NB4 (cell line): ENCODE measurements around the gene NTM.

Experiments
- DNase-seq: peaks from one replicate; pipeline ENCODE4 v3.0.0; 2010; ENCODE audit warnings: low read depth
- H3K4me3 ChIP-seq: one replicate; pipeline ENCODE4 v1.5.1; 2011; ENCODE audit warnings: mild to moderate bottlenecking, low read depth, low read length, moderate library complexity
- MYC ChIP-seq: IDR thresholded peaks from 2 replicates; pipeline ENCODE4 v1.6.1; 2011; ENCODE audit warnings: low read depth, low read length
- POLR2A ChIP-seq: IDR thresholded peaks from 2 replicates; pipeline ENCODE4 v1.6.1; 2011; ENCODE audit warnings: mild to moderate bottlenecking; ENCODE audit not compliant: insufficient read length; ENCODE audit errors: extremely low read depth
- TF ChIP-seq, protein P1 (sequence below): IDR thresholded peaks from 2 replicates; pipeline ENCODE4 v1.6.1; 2011; ENCODE audit warnings: low read depth, low read length
- TF ChIP-seq, protein P2 (sequence below): IDR thresholded peaks from one replicate; pipeline ENCODE4 v1.5.1; 2012; ENCODE audit warnings: low read depth, low read length

The NTM gene

GRCh38 chr11:131771471-131771870 lies 401.1 kb downstream of the NTM start:
- DNase-seq = no peak

DNA sequence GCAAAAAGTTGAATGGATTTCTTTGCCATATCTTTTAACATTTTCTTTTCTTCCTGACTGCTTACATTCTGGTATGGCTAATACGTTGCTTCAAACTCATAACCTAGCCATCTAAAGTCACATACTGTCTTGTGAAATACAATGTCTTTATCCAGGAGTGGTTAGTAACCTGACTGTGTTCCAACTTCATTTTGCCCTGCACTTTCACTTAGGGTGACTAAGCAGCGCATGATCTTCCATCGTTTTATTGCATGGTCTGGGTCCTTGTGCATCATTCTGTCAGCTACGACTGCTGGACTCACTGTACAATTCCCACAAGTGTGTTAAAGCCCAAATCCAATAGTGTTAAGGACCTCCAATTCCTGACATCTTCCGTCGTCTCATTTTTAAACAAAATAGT lies 403.2 kb downstream of the NTM start:
- no peak overlapping the region for H3K4me3 ChIP-seq

More at GRCh38 chr11:131771471-131771870, 401.1 kb downstream of the NTM start:
- TF ChIP-seq, protein P1, sequence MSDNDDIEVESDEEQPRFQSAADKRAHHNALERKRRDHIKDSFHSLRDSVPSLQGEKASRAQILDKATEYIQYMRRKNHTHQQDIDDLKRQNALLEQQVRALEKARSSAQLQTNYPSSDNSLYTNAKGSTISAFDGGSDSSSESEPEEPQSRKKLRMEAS = no peak
- TF ChIP-seq MYC (no peak), POLR2A (no peak)
- TF ChIP-seq, protein P2, sequence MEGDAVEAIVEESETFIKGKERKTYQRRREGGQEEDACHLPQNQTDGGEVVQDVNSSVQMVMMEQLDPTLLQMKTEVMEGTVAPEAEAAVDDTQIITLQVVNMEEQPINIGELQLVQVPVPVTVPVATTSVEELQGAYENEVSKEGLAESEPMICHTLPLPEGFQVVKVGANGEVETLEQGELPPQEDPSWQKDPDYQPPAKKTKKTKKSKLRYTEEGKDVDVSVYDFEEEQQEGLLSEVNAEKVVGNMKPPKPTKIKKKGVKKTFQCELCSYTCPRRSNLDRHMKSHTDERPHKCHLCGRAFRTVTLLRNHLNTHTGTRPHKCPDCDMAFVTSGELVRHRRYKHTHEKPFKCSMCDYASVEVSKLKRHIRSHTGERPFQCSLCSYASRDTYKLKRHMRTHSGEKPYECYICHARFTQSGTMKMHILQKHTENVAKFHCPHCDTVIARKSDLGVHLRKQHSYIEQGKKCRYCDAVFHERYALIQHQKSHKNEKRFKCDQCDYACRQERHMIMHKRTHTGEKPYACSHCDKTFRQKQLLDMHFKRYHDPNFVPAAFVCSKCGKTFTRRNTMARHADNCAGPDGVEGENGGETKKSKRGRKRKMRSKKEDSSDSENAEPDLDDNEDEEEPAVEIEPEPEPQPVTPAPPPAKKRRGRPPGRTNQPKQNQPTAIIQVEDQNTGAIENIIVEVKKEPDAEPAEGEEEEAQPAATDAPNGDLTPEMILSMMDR = no peak
- no peak overlapping the region for H3K4me3 ChIP-seq

DNA sequence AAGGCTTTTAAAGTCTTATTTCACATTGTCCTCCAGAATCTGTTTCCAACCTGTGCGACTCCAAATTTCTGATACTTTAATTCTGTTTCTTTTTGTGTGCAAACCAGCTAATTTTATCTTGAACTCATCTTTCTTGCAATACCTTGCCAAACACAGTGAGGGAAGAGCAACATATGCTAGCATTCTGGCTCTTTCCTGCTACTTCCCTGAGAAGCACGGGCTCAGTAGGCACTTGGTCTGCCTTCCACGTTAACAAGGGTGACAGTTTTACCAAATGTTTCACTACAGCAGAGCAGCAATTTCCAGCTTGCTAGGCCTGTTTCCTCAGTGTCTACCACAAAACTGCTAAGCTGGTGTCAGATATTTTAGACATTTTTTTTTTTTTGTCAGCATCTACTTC lies 405.8 kb downstream of the NTM start:
- H3K4me3 ChIP-seq = no peak overlapping the region
- TF ChIP-seq POLR2A = no peak
- no peak for TF ChIP-seq MYC
- TF ChIP-seq, protein P2 = no peak
- TF ChIP-seq, protein P1 = no peak
- no peak for DNase-seq

More for the DNA sequence above, 403.2 kb downstream of the NTM start:
- no peak for DNase-seq
- no peak for TF ChIP-seq MYC
- TF ChIP-seq, protein P1 = no peak
- no peak for TF ChIP-seq POLR2A
- TF ChIP-seq, protein P2 = no peak

DNA sequence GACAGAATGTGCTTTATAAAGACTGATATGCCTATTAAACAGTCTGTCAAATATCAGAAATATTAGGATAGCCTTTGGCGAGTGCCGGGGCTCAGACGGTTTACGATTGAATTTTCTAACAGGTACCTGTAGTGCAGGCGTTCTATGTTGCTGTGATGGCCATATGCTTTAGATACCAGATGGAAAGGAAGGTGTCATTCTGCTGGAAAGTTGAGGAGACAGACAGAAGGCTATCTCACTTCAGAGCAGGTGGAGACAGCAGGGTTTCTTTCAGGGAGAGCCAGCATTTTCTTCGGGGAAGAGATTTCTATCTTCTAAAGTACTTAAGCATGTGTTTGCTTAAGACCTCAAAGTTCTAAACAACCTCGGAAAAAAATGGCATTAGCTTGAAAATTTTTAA lies 415.4 kb downstream of the NTM start:
- TF ChIP-seq MYC (no peak), POLR2A (no peak)
- TF ChIP-seq, protein P2 = no peak
- TF ChIP-seq, protein P1 = no peak
- DNase-seq = no peak
- H3K4me3 ChIP-seq = no peak overlapping the region

DNA sequence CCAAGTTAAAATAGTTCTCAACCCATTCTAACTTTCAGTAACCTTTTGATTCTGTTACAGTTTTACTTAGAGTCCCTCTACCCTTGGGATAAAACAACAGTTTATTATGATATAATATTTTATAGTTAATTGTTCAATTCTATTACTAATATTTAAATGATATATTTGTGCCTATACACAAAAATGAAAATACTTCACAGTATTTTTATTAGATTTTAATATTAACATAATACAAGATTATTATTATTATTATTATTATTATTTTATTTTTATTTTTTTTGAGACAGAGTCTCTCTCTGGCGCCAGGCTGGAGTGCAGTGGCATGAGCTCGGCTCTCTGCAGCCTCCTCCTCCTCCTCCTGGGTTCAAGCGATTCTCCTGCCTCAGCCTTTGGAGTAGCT lies 416.7 kb downstream of the NTM start:
- DNase-seq = no peak
- no peak overlapping the region for H3K4me3 ChIP-seq
- TF ChIP-seq MYC (no peak), POLR2A (no peak)
- TF ChIP-seq, protein P1 = no peak
- TF ChIP-seq, protein P2 = no peak

DNA sequence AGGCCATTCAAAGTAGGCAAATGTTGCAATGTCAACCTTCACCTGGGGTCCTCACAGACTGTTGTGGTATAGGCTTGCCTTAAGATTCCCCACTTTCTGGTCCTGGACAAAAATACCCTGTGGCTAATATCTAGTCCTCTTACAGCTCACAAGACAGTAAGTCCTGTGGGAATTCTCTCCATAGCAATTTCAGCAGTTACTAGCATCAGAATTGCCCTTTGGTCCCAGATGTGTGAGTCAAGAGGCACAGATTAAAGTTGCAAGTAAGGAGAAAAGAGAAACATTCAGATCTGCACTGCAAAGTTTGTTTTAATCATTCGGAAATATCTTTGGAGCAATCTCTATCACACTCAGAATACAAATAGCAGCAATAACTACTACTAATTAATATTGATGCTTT lies 420.2 kb downstream of the NTM start:
- no peak for DNase-seq
- H3K4me3 ChIP-seq = no peak overlapping the region
- TF ChIP-seq, protein P2 = no peak
- TF ChIP-seq POLR2A (no peak), MYC (no peak)
- TF ChIP-seq, protein P1 = no peak
